SK-N-DZ (cell line): ENCODE measurements around the gene DBH.

Experiments used
- DNase-seq: peaks from one replicate; pipeline ENCODE4 v3.0.0-alpha.2; 2015; ENCODE audit warnings: low spot score

DBH gene

DNA sequence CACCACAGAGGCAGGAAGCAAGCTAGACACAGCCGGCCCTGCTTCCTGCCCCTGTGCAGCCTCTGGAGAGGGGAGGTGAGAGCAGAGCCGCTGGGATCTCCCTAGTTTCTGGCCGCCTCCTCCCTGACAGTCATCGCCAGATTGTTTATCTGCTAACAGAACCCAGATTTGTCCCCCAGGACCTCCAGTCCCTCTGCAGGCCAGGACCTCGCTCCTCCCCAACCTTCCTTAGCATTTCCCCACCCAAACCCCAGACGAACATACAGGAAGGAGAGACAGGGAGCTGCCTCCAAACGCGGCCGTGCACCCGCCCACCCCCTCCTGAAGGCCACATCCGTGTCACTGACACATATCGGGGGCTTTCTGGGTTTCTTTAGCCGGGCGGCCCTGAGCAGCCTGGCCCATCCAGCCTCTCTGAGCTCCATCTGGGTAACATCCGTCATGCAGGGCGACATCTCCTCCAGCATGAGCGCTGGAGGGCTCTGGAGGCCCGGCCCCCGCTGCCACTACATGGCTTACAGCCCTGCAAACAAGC lies 47.5 kb downstream of the DBH start:
- DNase-seq = peak; percentile 73

DNA sequence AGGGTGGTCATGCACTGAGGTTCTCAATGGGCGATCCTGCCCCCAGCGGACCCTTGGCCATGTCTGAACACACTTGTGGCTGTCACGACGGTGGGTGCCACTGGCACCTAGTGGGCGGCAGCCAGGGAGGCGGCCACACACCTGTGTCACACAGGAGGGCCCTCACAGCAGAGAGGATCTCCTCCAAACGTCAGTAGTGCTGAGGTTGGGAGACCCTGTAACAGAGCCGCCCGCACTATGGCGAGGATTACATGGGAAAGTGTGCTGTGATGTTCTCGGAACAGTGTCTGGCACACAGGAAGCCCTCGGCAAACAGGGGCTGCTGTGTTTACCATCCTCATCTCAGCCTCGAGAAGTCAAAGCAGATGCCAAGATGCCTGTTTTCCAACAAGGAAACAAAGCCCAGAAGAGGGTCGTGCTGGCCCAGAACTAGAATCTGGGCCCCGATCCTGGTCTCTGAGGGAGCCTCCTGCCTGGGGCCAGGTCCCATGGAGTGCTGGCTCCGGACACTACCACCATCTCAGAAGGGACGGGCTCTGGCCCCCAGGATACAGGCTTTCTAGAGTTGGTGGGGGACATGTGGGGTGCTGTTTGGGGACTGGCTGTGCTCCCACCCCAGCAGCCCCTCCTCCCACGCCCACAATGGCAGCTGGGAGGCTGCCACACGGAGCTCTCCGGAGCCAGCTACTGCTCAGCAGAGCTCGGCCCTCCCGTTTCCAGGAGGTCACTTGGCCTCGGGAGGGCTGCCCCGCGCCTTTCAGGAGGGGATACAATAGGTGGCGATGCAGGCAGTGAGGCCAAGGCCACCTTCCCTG lies 48.2 kb downstream of the DBH start:
- no peak for DNase-seq

DNA sequence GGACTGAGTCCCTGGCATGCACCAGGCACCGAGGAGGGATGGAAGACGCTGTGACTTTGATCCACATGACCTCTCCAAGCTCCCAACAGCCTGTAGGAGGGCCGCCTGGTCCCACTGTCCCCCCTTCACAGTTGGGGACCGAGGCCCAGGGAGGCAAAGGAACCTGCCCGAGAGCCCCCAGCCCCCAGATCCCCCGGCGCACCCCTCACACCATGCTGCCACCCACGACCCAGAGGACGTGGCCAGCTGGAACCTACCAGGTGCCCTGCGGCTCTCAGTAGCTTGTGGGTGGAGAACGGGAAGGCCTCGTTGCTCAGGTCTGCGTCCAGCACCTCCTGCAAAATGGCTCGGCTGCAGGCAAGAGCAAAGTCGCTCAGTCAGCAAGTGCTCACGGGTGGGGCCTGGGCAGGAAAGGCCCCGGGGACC lies 48.8 kb downstream of the DBH start:
- no peak for DNase-seq

DNA sequence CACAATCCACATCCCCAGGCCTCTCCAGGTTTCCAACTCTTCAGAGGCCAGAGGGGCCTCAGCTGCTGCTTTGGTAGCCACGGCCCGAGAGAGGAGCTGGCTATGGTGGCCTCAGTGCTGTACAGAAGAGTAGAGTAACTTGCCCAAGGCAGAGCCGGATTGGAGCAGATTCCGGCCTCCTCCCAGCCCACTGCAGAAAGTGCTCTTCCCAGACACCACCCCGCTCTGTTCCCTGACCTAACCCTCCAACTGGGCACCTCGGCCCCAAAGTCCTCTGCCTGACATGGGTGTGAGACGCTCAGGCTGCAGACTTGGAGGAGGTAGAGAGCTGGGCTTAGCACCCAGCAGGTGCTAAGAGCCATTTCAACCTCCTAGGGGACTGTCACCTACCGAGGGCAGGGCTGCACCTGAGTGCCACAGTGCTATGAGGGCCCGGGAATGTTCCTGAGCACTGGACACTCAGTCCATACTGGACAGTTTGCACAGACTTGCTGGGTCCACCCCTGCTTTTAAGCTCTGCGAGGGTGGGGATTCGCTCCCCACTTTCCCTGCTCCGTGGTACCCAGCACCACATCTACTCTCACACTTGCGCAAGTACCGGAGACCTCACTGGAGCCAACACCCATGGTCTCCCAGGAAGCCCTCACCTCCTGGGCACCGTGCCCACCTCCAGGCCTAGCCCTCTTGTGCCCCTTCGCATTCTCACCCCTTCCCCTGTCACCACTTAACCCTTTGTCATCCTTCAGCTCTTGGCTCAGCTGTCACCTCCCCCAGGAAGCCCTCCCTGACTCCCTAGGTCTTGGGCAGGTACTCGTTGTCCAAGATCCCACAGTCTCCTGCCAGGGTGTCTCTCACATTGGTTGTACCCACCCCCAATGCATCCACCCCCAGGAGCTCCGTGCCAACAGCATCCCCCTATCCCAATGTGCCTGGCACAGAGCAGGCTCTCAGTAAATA lies 49.8 kb downstream of the DBH start:
- DNase-seq = no peak

DNA sequence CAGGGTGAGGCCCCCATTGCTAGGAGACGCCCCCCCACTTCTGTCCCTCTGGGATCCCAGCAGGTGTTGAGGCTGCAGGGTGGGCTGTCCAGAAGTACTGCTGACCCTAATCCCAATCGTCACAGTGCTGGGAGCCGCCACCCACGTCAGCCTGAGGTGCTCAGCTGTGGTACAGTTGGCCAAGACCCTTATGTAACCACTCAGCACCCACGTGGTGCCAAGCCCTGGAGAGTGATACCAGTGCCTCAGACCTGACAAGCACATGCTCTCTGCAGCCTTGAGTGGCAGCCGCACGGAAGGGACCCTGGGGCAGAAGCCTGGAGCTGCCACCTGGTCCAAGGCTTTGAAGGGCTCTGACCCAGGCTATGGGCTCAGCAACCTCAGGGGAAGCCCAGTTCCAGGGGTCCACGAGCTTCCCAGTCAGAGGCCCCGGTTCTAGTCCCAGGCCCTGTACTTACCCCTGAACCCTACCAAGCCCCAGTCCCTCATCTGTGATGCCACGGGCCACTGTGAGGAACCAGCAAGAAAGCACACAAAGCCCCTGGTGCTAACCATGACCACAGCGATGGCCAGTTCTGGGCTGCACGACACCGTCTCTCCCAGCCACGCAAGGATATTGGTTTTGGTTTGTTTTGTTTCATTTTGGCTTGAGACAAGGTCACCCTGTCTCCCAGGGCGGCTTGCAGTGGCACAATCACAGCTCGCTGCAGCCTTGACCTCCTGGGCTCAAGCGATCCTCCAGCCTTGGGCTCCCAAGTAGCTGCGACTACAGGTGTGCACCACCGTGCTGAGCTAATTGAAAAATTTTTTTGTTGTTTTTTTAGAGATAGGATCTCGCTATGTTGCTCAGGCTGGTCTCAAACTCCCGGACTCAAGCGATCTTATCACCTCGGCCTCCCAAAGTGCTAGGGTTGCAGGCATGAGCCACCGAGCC lies 50.7 kb downstream of the DBH start:
- DNase-seq = no peak

DNA sequence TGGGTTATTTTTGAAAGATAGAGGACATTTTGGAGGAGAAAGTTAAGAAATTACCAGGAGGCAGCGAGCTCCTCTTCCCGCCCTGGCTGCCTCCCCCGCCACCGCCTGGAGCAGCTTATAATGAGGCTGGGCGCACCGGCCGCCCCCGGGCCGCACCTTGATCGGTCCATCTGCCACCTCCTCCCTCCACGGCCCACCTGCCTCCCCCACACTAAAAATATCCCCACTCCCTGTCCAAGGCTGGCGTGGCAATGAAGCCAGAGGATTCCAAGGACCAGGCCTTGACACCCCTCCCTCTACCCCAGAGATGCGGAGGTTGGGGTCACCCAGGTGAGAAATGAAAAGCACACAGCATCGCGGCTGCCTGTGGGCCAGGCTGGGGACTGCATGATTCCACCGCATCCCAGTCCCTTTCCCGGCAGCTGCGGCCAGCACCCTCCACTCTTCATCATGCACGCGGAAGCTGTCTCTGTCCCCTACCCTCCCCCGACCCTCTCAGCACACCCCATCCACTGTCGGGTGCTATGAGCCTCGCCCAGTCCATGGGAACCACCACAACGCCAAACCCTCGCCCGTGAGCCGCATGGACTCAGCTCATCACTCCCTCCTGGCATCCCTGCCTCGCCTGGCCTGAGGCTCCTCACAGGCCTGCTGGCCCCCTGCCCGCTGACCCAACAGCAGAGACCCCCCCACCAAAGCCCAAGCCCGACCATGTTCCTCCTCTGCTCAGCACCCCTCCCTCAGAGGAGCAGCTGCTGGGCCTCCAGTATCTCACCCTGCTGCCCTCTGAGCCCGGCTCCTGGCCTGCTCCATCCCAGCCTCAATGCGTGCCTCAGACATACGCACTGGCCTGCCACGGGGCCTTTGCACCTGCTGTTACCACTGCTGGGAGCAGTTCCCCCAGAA lies 51.9 kb downstream of the DBH start:
- DNase-seq = no peak

DNA sequence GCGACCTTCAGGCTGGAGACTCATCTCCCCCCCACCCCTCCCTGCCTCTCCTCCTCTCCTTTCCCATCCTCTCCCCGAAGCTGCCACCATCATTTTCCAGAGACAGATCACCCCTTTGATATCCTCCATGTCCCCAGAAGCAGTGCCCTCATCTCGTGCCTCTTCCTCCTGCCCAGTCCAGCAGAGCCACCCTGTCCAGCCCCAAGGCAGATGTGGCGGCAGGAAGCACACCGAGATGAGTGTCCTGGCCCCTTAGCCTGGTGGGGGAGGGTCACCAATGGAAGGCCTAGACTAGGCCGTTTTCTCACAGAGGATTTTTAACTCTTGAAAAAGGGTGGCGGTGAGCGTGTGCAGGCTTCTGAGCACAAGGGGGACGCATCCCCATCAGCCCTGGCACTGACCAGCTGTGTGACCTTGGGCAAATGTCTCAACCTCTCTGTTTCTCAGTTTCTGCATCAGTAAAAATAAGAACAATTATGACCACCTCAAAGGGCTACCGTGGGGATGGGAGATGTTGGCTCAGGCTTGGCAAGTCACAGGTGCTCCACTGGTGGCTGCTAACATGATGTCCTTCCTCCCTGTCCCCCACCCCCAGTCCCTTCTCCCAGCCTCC lies 53.1 kb downstream of the DBH start:
- no peak for DNase-seq

DNA sequence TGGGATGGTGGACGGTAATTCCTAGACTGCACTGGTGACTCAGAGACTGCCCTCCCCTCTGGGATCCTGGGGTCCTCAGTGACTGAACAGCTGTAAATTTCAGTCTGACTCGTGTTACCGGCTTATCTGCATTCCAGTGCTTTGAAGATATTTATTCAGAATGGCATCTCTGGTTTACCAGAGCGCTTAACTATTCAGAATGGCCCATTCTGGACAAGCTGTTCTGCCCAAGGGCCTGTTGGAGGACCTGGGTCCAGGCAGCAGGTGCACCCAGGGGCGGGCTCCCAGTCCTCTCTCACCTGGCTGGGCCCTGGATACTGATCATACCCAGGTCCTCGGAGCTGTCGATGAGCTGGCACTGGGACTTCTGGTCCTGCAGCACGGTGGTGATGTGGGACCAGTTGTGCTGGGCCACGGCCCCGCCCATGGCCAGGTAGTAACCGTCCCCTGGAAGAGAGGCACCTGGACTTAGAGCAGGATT lies 54.0 kb downstream of the DBH start:
- no peak for DNase-seq

DNA sequence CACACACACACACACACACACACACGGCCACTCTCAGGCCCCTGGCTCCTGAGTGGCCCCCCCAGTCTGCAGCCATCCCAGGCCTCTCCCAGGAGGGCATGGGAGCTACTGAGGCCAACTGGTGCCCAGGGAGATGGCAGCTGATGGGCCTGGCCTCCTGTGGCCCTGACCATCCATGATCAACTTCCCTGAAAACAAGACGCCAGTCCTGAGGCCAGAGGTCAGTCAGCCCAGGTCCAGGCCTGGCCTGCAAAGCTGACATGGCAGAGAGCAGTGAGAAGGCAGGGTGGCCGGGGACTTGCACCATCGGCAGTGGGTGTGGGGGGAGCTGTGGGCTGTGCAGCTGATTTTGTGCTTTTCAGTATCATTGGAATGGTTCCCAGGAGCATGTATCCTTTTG lies 55.0 kb downstream of the DBH start:
- no peak for DNase-seq

DNA sequence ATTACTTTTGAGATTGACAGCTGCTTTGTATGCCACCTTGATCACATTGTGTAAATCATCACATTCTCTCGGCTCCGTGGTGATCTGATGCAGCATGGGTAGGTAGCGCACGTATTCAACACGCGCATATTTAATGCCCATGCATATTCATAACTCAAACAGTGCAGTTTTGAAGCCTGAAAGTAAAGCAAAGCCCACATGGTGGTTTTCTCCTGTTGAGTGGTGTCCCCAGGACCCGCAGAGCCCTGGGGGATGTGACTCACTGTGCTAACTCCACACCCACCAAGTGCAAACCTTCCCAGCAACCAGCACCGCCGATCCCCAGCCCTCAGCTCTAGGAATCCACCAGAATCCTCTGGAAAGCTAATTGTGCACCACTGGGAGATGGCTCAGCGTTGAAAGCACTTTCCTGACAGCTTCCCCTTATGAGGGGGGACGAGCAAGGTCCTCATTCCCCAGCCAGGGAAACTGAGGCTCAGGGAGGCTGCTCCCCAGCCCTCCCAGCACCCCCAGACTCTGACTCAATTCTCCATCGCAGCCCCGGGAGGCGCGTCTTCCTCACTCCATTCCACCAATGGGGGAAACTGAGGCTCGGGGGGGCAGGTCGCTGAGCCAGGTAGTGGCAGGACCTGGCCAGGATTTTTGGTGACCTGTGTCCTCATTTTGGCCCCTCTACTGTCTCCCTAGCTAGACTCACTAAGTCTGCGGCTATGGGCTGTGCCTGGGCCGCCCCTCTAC lies 55.6 kb downstream of the DBH start:
- no peak for DNase-seq

DNA sequence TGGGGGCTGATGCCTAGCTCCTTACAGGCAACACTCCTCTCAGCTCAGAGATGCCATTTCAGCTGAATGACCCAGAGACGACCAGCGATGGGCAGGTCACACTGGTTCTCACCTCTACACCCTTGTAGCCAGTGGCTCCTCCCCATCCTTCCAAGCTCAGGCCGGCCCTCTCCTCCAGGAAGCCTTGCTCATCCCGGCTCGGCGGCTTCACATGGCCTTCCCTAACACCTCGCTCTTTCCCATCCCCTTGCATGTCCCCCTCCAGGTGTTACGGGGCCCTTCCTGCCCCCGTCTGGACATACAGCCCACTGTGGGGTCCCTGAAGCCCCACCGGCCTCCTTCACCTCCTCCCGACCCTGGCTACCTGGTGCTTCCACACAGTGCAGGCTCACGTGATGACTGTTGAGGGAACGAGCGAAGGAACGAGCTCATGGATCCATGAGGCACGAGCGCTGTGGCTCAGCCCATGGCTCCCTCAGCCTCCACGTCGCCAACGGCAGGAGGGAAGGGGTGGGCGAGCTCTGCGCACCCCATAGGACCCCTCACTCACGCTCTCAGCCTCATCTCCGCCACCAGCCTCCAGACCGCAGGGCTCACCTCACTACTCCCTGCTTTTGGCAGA lies 56.3 kb downstream of the DBH start:
- no peak for DNase-seq

DNA sequence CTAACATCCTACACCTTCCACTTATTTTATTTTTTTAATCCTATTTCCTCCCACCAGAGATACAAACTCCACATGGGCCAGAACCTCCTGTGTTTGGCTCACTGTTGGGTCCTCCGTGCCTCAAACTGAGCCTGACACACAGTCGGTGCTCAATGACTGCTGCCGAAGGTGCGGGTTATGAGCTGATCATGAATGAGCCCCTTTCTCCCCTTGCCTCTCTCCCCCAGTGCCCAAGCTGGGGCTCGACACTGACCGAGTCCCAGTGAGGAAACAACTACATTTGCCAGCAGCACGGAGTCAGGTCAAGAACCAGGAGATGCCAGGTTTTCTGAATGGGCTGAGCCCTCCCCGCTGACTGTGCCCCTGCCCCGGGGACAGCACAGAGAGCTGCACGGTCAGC lies 57.0 kb downstream of the DBH start:
- DNase-seq = no peak

DNA sequence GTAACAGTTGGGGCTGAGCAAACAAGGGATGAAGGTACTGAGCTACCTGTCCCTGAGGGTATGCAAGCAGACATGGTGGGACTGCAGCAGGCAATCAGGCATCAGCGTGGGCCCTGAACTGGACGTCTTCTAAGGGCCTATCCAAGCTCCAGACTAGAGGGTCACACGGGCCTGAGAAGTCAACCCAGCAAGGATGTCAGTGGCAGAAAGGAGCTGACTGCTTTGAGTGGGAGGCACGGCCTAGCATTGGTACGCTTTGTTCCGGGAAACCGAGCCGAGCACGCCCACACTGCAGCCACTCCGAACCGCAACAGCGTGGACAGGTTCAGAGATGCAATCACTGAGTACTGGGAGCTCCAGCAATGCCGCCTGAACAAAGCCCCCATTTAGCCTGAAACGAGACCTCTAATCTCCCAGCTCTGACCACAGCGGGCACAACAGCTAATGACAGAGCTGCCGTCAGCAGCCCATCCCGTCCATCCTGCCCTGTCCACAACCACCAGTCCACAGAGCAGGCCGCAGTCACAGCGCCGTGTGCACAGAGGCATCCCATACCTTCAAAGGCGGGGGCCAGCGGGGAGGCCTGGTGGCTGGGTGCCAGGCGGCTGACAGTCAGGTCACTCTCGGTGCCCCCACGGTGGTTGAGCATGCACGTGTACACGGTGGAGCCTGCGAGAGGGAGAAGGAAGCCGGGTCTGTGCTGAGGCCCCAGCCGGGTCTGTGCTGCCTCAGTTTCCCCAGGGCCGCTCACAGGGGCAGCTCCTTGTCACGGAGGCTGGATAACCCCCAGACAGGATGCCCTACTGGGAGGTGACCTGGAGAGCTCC lies 57.8 kb downstream of the DBH start:
- DNase-seq = no peak

DNA sequence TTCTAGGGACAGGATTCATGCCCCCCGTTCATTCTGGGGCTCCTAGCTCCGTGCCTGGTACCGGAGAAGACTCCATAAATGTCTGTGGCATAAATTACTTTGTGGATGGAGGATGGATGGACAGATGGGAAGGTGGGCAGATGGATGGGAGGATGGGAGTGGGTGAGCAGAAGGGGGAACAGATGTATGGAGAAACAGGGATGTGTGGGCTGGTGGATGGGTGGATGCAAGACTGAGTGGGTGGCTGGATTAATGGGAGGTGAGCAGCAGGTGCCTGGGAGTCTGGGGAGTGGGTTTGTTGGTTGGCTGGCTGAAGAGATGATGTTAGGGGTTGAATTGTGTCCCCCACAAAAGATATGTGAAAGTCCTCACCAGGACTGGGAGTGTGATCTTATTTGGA lies 58.5 kb downstream of the DBH start:
- DNase-seq = no peak

DNA sequence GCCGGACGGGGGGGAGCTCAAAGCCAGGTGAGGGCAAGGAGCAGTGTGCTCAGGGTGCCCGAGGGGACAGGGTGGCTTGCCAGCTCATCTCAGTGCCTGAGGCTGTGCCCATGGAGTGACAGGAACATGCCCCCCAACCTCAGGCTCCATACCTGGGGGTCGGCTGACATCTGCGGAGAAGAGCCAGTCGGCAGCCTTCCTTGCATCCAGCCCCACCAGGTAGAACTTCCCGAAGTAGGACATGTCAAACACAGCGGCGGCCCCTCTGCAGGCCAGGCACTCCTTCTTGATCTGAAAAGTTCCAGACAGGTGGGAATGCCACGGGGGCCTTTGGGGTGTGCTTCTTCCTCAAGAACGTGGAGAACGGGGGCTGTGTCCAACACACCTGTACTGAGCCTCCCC lies 59.9 kb downstream of the DBH start:
- no peak for DNase-seq

DNA sequence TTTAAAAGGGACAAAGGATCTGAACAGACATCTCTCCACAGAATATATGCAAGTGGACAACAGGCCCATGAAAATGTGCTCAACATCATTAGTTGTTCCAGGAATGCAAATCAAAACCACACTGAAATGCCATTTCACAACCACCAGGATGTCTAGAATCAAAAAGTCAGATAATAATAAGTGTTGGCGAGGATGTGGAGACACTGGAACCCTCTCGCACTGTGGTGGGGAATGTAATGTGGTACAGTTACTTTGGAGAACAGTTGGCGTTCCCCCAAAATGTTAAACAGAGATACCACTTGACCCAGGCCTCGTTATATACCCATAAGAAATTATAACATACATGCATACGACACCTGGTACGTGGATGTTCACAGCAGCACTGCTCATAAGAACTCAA lies 63.4 kb downstream of the DBH start:
- DNase-seq = no peak

DNA sequence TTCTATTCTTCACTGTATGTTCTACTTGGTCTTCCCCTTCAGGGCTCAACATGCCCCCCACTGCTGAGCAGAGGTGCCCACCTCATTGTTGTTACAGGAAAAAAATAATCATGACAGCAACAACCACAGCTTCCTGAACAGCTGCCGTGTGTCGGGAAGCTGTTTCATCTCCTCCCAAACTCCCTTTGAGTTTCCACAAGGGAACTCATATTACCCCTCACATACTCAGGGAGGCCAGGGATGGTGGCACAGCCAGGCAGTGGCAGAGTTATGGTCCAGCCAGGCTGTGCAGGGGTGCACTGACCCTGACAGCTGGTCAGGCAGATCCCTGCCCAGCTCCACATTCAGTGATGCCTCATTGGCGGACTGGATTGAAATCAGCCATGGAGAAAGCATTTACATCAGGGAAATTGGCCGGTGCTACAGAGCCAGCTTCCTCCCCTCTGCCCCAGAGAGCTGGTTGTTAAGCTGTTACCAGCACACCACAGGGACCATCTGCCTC lies 64.7 kb downstream of the DBH start:
- DNase-seq = no peak
